Colonic mucosa (tissue), 4 donors: ENCODE results near the gene CHST10. TPM values are rescaled to one million over a fixed set of nuclear protein-coding genes. Genes with fewer than 3 reads are reported as not detected.

Source experiments
- DNase-seq: peaks from one replicate; pipeline ENCODE4 v3.0.0-alpha.2; 2020
- H3K27ac ChIP-seq: fragments of 200-600 bp; one replicate; pipeline ENCODE4 v1.8.0; 2021
- H3K27me3 ChIP-seq: fragments of 200-600 bp; one replicate; pipeline ENCODE4 v1.8.0; 2021
- H3K36me3 ChIP-seq: fragments of 200-600 bp; one replicate; pipeline ENCODE4 v1.8.0; 2021
- H3K4me1 ChIP-seq: fragments of 200-600 bp; one replicate; pipeline ENCODE4 v1.8.0; 2021; ENCODE audit warnings: mild to moderate bottlenecking
- H3K4me3 ChIP-seq: fragments of 200-600 bp; one replicate; pipeline ENCODE4 v1.8.0; 2021
- H3K9ac ChIP-seq, 2 donors: one replicate each; pipeline ENCODE4 v1.7.0; 2013; ENCODE audit warnings: control low read depth in 2 of 2, low read depth in 2 of 2, low read length in 2 of 2
- H3K9me3 ChIP-seq: fragments of 200-600 bp; one replicate; pipeline ENCODE4 v1.8.0; 2021
- CTCF ChIP-seq: fragments of 200-600 bp; IDR thresholded peaks from one replicate; pipeline ENCODE4 v1.8.0; 2022; ENCODE audit warnings: antibody characterized with exemption, mild to moderate bottlenecking
- intact Hi-C: fragments of 100-400 bp; cut with DNase I; formaldehyde crosslinking; loops from one replicate; pipeline ENCODE4 v1.14.1; 2022
- total RNA-seq, 2 donors: library from RNA; stranded (reverse); fragmentation: NEBNext Ultra II Directional in 1 of 2; extraction: Animal tissue kit (Norgen Biotek cat#: 25700) in 1 of 2; gene quantifications; one replicate each; pipeline ENCODE4 v1.2.1, GENCODE V29; 2021
- donor health status: healthy.
- donor health status: DM: no; HTN: no; CAD: no.
- donor health status: DM: no; HTN: no; CAD: no.

CHST10 gene
- total RNA-seq, 2 donors from 2014 or later: 0.44 to 1.6 TPM

DNA sequence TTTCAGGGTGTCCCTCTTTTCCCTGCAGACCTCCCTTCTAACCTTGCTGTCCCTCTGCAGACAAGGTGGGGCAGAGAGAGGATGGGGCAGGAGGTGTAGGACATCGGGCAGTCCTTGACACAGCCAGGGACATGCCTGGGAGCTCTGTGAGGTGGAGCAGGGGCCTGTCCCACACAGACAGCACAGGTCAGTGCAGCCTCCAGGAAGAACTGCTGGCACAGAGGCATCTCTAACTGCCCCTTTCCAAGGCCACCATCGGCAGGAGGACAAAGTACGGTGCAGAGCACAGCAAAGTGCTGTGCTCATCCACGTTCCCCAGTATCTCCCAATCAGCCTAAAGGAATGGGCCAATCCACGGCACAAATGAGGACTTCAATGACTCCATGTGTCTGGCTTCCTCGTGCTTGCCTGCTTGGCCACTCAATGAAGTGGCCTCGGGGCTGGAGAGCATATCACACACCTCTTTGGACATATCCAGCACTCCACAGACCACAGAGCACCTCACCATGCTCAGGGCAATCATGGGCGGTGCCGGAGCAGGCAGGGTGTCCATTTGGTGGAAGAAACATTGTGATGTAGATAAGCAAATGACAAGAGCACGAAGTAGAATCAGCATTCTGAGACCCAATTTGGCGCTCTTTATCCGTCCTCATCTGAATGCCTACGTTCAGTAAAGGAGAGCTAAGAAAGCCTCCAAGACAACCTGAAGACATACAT lies 11.9 kb downstream of the CHST10 start:
- Histone ChIP-seq H3K4me3 (no peak overlapping the region), H3K27me3 (no peaks in the 10 kb centered on the region), H3K36me3 (no peaks in the 10 kb centered on the region), H3K9ac (no peak overlapping the region), H3K4me1 (no peaks in the 10 kb centered on the region), H3K9me3 (no peaks in the 10 kb centered on the region), H3K27ac (no peak overlapping the region)
- no peak for TF ChIP-seq CTCF
- intact Hi-C loops: no loop called here
- no peak for DNase-seq

GRCh38 chr2:100404411-100404810 lies 13.1 kb downstream of the CHST10 start:
- intact Hi-C loops: no loop called here
- no peak overlapping the region for H3K4me3 ChIP-seq
- no peak overlapping the region for H3K9ac ChIP-seq
- H3K4me1 ChIP-seq: no peaks in the 10 kb centered on the region
- no peaks in the 10 kb centered on the region for H3K36me3 ChIP-seq
- no peak for TF ChIP-seq CTCF
- no peak for DNase-seq
- H3K27me3 ChIP-seq: no peaks in the 10 kb centered on the region
- H3K27ac ChIP-seq: no peak overlapping the region
- no peaks in the 10 kb centered on the region for H3K9me3 ChIP-seq

DNA sequence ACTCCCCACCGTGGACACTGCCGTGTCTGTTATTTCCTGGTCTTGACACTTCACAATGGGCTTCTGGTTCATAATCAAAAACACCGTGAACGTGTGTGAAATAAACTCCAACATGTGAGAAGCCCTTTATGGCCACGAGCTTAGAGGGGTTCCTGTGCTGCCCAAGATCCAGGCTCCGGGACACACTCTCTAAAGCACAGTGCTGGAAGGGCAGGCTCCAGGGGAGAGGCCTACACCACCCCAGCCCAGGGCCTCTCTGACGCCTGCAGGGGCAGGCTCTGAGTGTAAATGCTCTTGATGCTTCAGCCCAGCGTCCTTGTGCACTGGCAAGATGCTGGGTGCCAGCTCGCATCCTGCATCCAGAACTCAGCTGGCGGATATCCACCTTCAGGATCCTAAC lies 13.7 kb downstream of the CHST10 start:
- no peaks in the 10 kb centered on the region for H3K4me1 ChIP-seq
- no peak for DNase-seq
- H3K36me3 ChIP-seq: no peaks in the 10 kb centered on the region
- no peak overlapping the region for H3K4me3 ChIP-seq
- H3K27me3 ChIP-seq: no peaks in the 10 kb centered on the region
- intact Hi-C loops: no loop called here
- no peak overlapping the region for H3K27ac ChIP-seq
- no peaks in the 10 kb centered on the region for H3K9me3 ChIP-seq
- H3K9ac ChIP-seq: no peak overlapping the region
- no peak for TF ChIP-seq CTCF

GRCh38 chr2:100401268-100401667 lies 16.2 kb downstream of the CHST10 start:
- Histone ChIP-seq H3K27ac (no peak overlapping the region), H3K4me3 (no peak overlapping the region), H3K4me1 (no peaks in the 10 kb centered on the region), H3K27me3 (no peaks in the 10 kb centered on the region), H3K9me3 (no peaks in the 10 kb centered on the region), H3K9ac (no peak overlapping the region), H3K36me3 (no peaks in the 10 kb centered on the region)
- intact Hi-C loops: no loop called here
- TF ChIP-seq CTCF: no peak
- DNase-seq: no peak

DNA sequence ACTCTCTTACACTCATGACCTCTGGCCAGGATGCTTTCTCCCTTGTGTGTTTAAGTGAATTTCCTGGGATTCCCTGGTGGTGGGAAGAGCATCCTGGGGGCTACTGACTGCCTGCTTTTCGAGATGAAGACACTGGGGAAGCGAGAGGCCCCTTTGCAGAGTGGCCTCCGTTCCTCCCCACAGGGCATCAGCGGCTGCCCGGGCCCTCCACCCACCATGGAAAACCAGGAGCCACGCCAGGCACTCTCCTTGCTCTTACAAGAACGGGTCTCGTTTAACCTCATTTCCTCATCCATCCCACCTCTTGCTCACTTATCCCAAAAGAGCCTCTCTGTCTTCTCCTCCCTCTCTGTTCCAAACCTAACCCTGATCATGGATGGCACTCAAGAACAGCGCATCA lies 17.8 kb downstream of the CHST10 start:
- Histone ChIP-seq H3K27ac (no peak overlapping the region), H3K9ac (no peak overlapping the region), H3K36me3 (no peaks in the 10 kb centered on the region), H3K4me1 (no peaks in the 10 kb centered on the region), H3K4me3 (no peak overlapping the region), H3K27me3 (no peaks in the 10 kb centered on the region), H3K9me3 (no peaks in the 10 kb centered on the region)
- TF ChIP-seq CTCF: no peak
- intact Hi-C loops: no loop called here
- DNase-seq: no peak
